GM12873 (cell line): ENCODE data around the gene ST3GAL6.

ENCODE experiments used
- CTCF ChIP-seq: IDR thresholded peaks from 2 replicates; pipeline ENCODE4 v1.5.1; 2012; ENCODE audit warnings: low read depth, mild to moderate bottlenecking, moderate library complexity, low read length, control low read depth; ENCODE audit not compliant: insufficient read depth; ENCODE audit errors: missing control alignments

Gene ST3GAL6

GRCh38 chr3:98784042-98784441 lies 20.9 kb downstream of the ST3GAL6 start:
- no peak for TF ChIP-seq CTCF

- TF ChIP-seq CTCF: no peak
Measured at GRCh38 chr3:98784666-98785600, 21.8 kb downstream of the ST3GAL6 start.

GRCh38 chr3:98786364-98787006 lies 23.3 kb downstream of the ST3GAL6 start:
- TF ChIP-seq CTCF: no peak

GRCh38 chr3:98787181-98787580 lies 24.0 kb downstream of the ST3GAL6 start:
- no peak for TF ChIP-seq CTCF

GRCh38 chr3:98788651-98789050 lies 25.5 kb downstream of the ST3GAL6 start:
- no peak for TF ChIP-seq CTCF

GRCh38 chr3:98791341-98792325 lies 28.5 kb downstream of the ST3GAL6 start:
- TF ChIP-seq CTCF: no peak
